Measurements from ENCODE around the gene ZNF181.

The ZNF181 gene

DNA sequence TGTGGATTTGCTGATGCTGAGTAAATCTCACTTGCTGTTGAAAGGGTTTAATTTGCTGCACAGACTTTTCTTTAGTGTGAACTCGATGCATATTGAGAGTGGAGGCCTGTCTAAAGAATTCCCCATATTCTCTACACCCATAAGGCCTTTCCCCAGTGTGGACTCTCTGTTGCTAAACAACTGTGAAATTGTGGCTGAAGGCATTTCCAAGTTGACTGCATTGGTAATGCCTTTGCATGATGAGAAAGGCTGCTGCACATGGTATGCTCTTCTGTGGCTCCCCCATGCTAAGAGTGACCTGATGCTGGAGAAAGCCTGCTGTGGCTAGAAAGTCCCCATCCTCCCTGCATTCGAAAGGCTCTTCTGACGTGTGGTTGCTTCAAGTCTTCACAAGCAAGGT is 45.6 kb downstream of the ZNF181 start:
- DNase-seq = no peak
- Histone ChIP-seq H2AK5ac (ENCODE audit: low read length) (no peak overlapping the region), H3K56ac (ENCODE audit: low read length) (no peak overlapping the region), H3K36me3 (ENCODE audit: control insufficient read depth, insufficient read depth, low read length) (no peaks in the 10 kb centered on the region), H3K79me1 (ENCODE audit: low read length) (no peaks in the 10 kb centered on the region), H3K9ac (ENCODE audit: low read length) (no peak overlapping the region), H4K5ac (ENCODE audit: low read length) (no peak overlapping the region), H3K4me2 (ENCODE audit: low read length) (no peak overlapping the region), H2BK5ac (ENCODE audit: low read length) (no peak overlapping the region), H3K79me2 (ENCODE audit: control insufficient read depth, insufficient read depth, low read length) (no peaks in the 10 kb centered on the region), H2BK15ac (replicated peaks; ENCODE audit: low read depth) (no peak overlapping the region), H3K4me1 (ENCODE audit: control insufficient read depth, low read depth, low read length) (no peaks in the 10 kb centered on the region), H3K23ac (ENCODE audit: low read length) (no peak overlapping the region), H2BK120ac (ENCODE audit: low read depth, low read length) (no peak overlapping the region), H3K27me3 (ENCODE audit: insufficient read depth, low read length, poor library complexity) (no peaks in the 10 kb centered on the region), H4K8ac (ENCODE audit: low read depth, low read length) (no peak overlapping the region), H3K18ac (ENCODE audit: low read length) (no peak overlapping the region), H3K4me3 (ENCODE audit: low read length) (no peak overlapping the region), H3K4ac (ENCODE audit: low read depth, low read length) (no peak overlapping the region), H3K27ac (ENCODE audit: low read depth, low read length) (no peak overlapping the region)
- WGBS (ENCODE audit: extremely low coverage, insufficient coverage, low lambda C conversion rate) = no CpG with 5 or more reads among the region's 3 CpGs

DNA sequence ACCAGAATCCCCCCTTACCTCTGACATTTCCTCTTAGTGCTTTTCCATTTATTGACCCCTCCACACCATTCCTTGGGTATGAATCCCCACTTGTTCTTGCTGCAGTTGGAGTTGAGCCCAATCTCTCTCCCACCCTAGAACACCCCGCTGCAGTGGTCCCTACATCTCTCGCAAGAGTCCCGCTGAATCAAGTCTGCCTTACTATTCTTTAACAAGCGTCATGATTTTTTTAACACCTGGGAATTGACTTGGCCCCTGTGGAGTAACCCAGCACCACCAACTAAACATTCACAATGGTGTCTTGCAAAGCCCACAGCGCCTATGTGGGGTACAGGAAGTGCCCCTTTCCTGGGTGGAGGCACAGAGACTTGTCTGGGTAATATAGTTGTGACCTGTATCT is 52.2 kb downstream of the ZNF181 start:
- Histone ChIP-seq H3K36me3 (ENCODE audit: control insufficient read depth, insufficient read depth, low read length) (no peaks in the 10 kb centered on the region), H3K4ac (ENCODE audit: low read depth, low read length) (no peak overlapping the region), H3K23ac (ENCODE audit: low read length) (no peak overlapping the region), H3K79me2 (ENCODE audit: control insufficient read depth, insufficient read depth, low read length) (no peaks in the 10 kb centered on the region), H2AK5ac (ENCODE audit: low read length) (no peak overlapping the region), H3K27me3 (ENCODE audit: insufficient read depth, low read length, poor library complexity) (no peaks in the 10 kb centered on the region), H3K9ac (ENCODE audit: low read length) (no peak overlapping the region), H2BK5ac (ENCODE audit: low read length) (no peak overlapping the region), H2BK15ac (replicated peaks; ENCODE audit: low read depth) (no peak overlapping the region), H3K56ac (ENCODE audit: low read length) (no peak overlapping the region), H3K4me1 (ENCODE audit: control insufficient read depth, low read depth, low read length) (no peaks in the 10 kb centered on the region), H4K8ac (ENCODE audit: low read depth, low read length) (no peak overlapping the region), H3K4me2 (ENCODE audit: low read length) (no peak overlapping the region), H3K18ac (ENCODE audit: low read length) (no peak overlapping the region), H3K4me3 (ENCODE audit: low read length) (no peak overlapping the region), H4K5ac (ENCODE audit: low read length) (no peak overlapping the region), H3K79me1 (ENCODE audit: low read length) (no peaks in the 10 kb centered on the region), H2BK120ac (ENCODE audit: low read depth, low read length) (no peak overlapping the region), H3K27ac (ENCODE audit: low read depth, low read length) (no peak overlapping the region)
- no CpG with 5 or more reads among the region's 5 CpGs for WGBS (ENCODE audit: extremely low coverage, insufficient coverage, low lambda C conversion rate)
- no peak for DNase-seq

DNA sequence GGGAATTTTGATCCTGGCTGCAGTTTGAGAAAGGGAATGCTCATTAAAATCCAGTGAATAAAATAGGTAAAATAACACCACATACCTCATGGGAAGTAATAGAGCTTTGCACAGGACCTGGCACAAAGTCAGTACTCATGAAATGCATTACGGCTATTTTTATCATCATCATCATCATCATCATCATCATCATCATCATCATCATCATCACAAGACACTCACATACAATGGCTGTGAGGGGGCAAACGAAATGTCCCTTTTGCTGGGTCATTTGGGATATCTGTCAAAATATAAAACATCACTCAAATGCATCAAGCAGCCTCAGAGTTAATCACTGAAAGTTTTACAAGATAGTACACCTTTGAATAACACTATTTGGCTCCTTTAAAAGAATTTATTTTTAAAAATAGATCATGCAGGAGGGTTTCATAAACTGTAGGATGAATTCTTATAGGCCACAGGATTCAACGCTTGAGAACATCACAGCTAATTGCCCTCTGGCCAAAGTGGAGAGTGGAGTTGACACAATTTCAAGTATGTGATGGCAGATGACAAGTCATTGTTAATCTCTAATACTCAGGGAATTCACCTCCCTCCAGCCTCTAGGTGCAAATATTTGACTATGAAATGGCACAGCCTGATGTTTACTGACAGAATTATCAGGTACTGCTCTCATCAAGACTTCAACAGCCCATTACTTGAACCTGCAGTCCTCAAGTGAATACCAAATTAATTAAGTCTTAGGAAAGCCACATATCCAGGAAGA is 53.2 kb downstream of the ZNF181 start:
- H4K8ac ChIP-seq (ENCODE audit: low read depth, low read length) = no peak overlapping the region
- no peak overlapping the region for H2BK120ac ChIP-seq (ENCODE audit: low read depth, low read length)
- H2BK5ac ChIP-seq (ENCODE audit: low read length) = no peak overlapping the region
- no peak overlapping the region for H3K18ac ChIP-seq (ENCODE audit: low read length)
- no peak overlapping the region for H4K5ac ChIP-seq (ENCODE audit: low read length)
- no peak overlapping the region for H3K27ac ChIP-seq (ENCODE audit: low read depth, low read length)
- H2AK5ac ChIP-seq (ENCODE audit: low read length) = no peak overlapping the region
- H3K27me3 ChIP-seq (ENCODE audit: insufficient read depth, low read length, poor library complexity) = no peaks in the 10 kb centered on the region
- H3K79me1 ChIP-seq (ENCODE audit: low read length) = no peaks in the 10 kb centered on the region
- H3K9ac ChIP-seq (ENCODE audit: low read length) = no peak overlapping the region
- H3K4me3 ChIP-seq (ENCODE audit: low read length) = no peak overlapping the region
- H3K79me2 ChIP-seq (ENCODE audit: control insufficient read depth, insufficient read depth, low read length) = no peaks in the 10 kb centered on the region
- no peak overlapping the region for H3K4ac ChIP-seq (ENCODE audit: low read depth, low read length)
- H2BK15ac ChIP-seq (replicated peaks; ENCODE audit: low read depth) = no peak overlapping the region
- H3K56ac ChIP-seq (ENCODE audit: low read length) = no peak overlapping the region
- no peaks in the 10 kb centered on the region for H3K4me1 ChIP-seq (ENCODE audit: control insufficient read depth, low read depth, low read length)
- WGBS (ENCODE audit: extremely low coverage, insufficient coverage, low lambda C conversion rate) = no CpG with 5 or more reads among the region's 3 CpGs
- H3K36me3 ChIP-seq (ENCODE audit: control insufficient read depth, insufficient read depth, low read length) = no peaks in the 10 kb centered on the region
- DNase-seq = no peak
- no peak overlapping the region for H3K23ac ChIP-seq (ENCODE audit: low read length)
- H3K4me2 ChIP-seq (ENCODE audit: low read length) = no peak overlapping the region

DNA sequence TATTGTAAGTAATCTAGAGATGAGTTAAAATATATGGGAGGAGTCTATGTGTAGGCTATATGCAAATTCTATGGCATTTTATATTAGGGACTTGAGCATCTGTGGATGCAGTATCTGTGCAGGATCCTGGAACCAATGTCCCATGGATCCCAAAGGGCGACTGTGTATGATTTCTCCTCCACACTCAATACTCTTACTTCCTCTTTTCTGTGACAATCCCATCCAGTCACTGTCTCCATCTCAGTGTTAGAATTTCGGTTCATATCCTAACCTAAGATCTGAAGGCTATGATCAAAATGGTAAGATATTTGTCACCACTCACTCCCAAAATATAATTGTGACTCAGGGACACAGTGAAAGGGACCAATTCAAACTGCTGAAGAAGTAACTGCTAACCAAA is 54.0 kb downstream of the ZNF181 start:
- Histone ChIP-seq H3K27me3 (ENCODE audit: insufficient read depth, low read length, poor library complexity) (no peaks in the 10 kb centered on the region), H4K8ac (ENCODE audit: low read depth, low read length) (no peak overlapping the region), H3K79me2 (ENCODE audit: control insufficient read depth, insufficient read depth, low read length) (no peaks in the 10 kb centered on the region), H2AK5ac (ENCODE audit: low read length) (no peak overlapping the region), H3K18ac (ENCODE audit: low read length) (no peak overlapping the region), H2BK5ac (ENCODE audit: low read length) (no peak overlapping the region), H4K5ac (ENCODE audit: low read length) (no peak overlapping the region), H3K56ac (ENCODE audit: low read length) (no peak overlapping the region), H3K79me1 (ENCODE audit: low read length) (no peaks in the 10 kb centered on the region), H3K4me3 (ENCODE audit: low read length) (no peak overlapping the region), H3K23ac (ENCODE audit: low read length) (no peak overlapping the region), H3K4ac (ENCODE audit: low read depth, low read length) (no peak overlapping the region), H3K9ac (ENCODE audit: low read length) (no peak overlapping the region), H3K36me3 (ENCODE audit: control insufficient read depth, insufficient read depth, low read length) (no peaks in the 10 kb centered on the region), H3K27ac (ENCODE audit: low read depth, low read length) (no peak overlapping the region), H2BK15ac (replicated peaks; ENCODE audit: low read depth) (no peak overlapping the region), H2BK120ac (ENCODE audit: low read depth, low read length) (no peak overlapping the region), H3K4me1 (ENCODE audit: control insufficient read depth, low read depth, low read length) (no peaks in the 10 kb centered on the region), H3K4me2 (ENCODE audit: low read length) (no peak overlapping the region)
- no CpG with 5 or more reads among the region's 2 CpGs for WGBS (ENCODE audit: extremely low coverage, insufficient coverage, low lambda C conversion rate)
- no peak for DNase-seq

DNA sequence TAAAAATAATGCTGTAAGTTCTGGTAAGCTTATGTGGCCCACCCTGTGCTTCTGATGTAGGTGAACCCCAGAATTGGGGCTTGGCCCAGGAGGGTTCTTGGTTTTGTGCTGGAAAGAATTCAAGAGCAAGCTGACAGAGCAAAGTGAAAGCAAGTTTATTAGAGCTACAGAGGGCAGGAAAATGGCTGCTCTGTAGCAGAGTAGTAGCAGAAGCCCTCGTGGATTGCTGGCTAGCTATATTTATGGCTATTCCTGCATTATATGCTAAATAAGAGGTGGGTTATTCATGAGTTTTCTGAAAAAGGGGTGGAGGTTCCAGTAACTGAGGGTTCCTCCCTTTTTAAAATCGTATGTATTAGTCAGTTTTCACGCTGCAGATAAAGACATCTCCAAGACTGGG is 59.5 kb downstream of the ZNF181 start:
- no CpG with 5 or more reads among the region's 3 CpGs for WGBS (ENCODE audit: extremely low coverage, insufficient coverage, low lambda C conversion rate)
- Histone ChIP-seq H4K8ac (ENCODE audit: low read depth, low read length) (no peak overlapping the region), H3K56ac (ENCODE audit: low read length) (no peak overlapping the region), H3K18ac (ENCODE audit: low read length) (no peak overlapping the region), H2BK15ac (replicated peaks; ENCODE audit: low read depth) (no peak overlapping the region), H3K4me1 (ENCODE audit: control insufficient read depth, low read depth, low read length) (no peaks in the 10 kb centered on the region), H4K5ac (ENCODE audit: low read length) (no peak overlapping the region), H3K4me3 (ENCODE audit: low read length) (no peak overlapping the region), H3K27me3 (ENCODE audit: insufficient read depth, low read length, poor library complexity) (no peaks in the 10 kb centered on the region), H3K9ac (ENCODE audit: low read length) (no peak overlapping the region), H2AK5ac (ENCODE audit: low read length) (no peak overlapping the region), H3K4me2 (ENCODE audit: low read length) (no peak overlapping the region), H3K79me1 (ENCODE audit: low read length) (no peaks in the 10 kb centered on the region), H3K23ac (ENCODE audit: low read length) (no peak overlapping the region), H3K4ac (ENCODE audit: low read depth, low read length) (no peak overlapping the region), H2BK120ac (ENCODE audit: low read depth, low read length) (no peak overlapping the region), H3K27ac (ENCODE audit: low read depth, low read length) (no peak overlapping the region), H3K79me2 (ENCODE audit: control insufficient read depth, insufficient read depth, low read length) (no peaks in the 10 kb centered on the region), H3K36me3 (ENCODE audit: control insufficient read depth, insufficient read depth, low read length) (no peaks in the 10 kb centered on the region), H2BK5ac (ENCODE audit: low read length) (no peak overlapping the region)
- DNase-seq = no peak
